ENCODE measurements around the gene GRIN3A. TPM values are rescaled to one million over a fixed set of nuclear protein-coding genes. Genes with fewer than 3 reads are reported as not detected.
A peak's percentile ranks its signal among the peaks of the same experiment; 100 is the strongest.

GRIN3A gene
- total RNA-seq, 1 experiment from 2014 or later, result 0.02 TPM

GRCh38 chr9:101706997-101707396, 31.4 kb downstream of the GRIN3A start (continued):
- TF ChIP-seq PREB (CRISPR knock-in tag; IDR thresholded peaks at IDR 0.05; ENCODE audit: borderline replicate concordance) (no peak), FOXK1 (CRISPR knock-in tag; IDR thresholded peaks at IDR 0.05) (no peak), ZNF219 (CRISPR knock-in tag; IDR thresholded peaks at IDR 0.05; ENCODE audit: borderline replicate concordance) (no peak), ARID4B (CRISPR knock-in tag; IDR thresholded peaks at IDR 0.05; ENCODE audit: borderline replicate concordance) (no peak), ZNF317 (CRISPR knock-in tag; IDR thresholded peaks at IDR 0.05; ENCODE audit: borderline replicate concordance, low read depth) (no peak), MYBL2 (CRISPR knock-in tag; IDR thresholded peaks at IDR 0.05) (no peak), FOXP1 (CRISPR knock-in tag; IDR thresholded peaks at IDR 0.05; ENCODE audit: borderline replicate concordance) (no peak), ZNF263 (CRISPR knock-in tag; IDR thresholded peaks at IDR 0.05; ENCODE audit: low read depth) (no peak)

DNA sequence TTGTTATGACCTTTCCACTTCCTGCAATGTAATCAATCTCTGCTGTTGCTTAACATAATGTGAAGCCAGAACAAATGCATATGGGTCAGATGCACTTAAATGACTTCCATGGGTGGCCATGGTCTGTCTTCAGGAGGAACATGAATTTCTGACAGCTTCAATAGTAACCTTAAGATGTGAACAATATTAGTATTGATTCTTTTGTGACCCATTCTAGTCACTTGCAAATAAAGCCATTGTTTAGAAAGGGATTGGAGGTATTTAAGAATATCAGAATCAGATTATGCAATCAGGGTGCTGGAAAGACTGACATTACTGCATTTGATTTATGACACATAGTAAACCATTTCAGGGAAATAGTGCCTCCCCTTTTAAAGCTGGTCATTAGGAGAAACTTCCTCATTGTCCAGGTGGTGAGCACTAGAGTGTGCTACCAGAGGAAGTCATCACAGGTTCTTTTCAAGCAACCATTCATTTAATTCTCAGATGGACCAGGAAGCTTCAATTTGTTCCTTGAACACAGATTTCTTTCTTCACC, 32.1 kb downstream of the GRIN3A start:
- CTCF ChIA-PET, result interaction anchor here (1.0 to 2.5 kb wide), 4 partner anchors 22 to 257 kb away, joined by 3 to 10 read pairs (median 6); no protein-coding TSS in a partner anchor
- no peaks in the 10 kb centered on the region for H3K9me3 Mint-ChIP-seq
- no peak overlapping the region for H3K27ac Mint-ChIP-seq
- TF ChIP-seq CBFB (CRISPR knock-in tag; IDR thresholded peaks at IDR 0.05; ENCODE audit: low read depth) (no peak), ELF4 (CRISPR knock-in tag; IDR thresholded peaks at IDR 0.05; ENCODE audit: low read depth) (no peak), FOXJ3 (CRISPR knock-in tag; IDR thresholded peaks at IDR 0.05; ENCODE audit: borderline replicate concordance) (no peak), TEAD1 (CRISPR knock-in tag; IDR thresholded peaks at IDR 0.05) (no peak), ZBTB21 (CRISPR knock-in tag; IDR thresholded peaks at IDR 0.05; ENCODE audit: borderline replicate concordance) (no peak)
- TF ChIP-seq, protein P1, sequence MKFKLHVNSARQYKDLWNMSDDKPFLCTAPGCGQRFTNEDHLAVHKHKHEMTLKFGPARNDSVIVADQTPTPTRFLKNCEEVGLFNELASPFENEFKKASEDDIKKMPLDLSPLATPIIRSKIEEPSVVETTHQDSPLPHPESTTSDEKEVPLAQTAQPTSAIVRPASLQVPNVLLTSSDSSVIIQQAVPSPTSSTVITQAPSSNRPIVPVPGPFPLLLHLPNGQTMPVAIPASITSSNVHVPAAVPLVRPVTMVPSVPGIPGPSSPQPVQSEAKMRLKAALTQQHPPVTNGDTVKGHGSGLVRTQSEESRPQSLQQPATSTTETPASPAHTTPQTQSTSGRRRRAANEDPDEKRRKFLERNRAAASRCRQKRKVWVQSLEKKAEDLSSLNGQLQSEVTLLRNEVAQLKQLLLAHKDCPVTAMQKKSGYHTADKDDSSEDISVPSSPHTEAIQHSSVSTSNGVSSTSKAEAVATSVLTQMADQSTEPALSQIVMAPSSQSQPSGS (CRISPR knock-in tag; IDR thresholded peaks at IDR 0.05; ENCODE audit: borderline replicate concordance, low read depth), result no peak
- ATAC-seq, result no peak
- 0 out of 2 replicates have a peak overlapping the region, but pooled peaks have one; percentile 24 for H3K4me3 Mint-ChIP-seq
- no peak for DNase-seq (ENCODE audit: low spot score)
- peaks cover 4% of the 10 kb centered on the region; the same call in 1 of the 2 replicates for H3K27me3 Mint-ChIP-seq (ENCODE audit: low read depth)
- H3K4me1 Mint-ChIP-seq, result peaks cover 21% of the 10 kb centered on the region
- no peaks in the 10 kb centered on the region for H3K36me3 Mint-ChIP-seq
- POLR2A ChIA-PET, result no interaction called here

- Mint-ChIP-seq H3K4me3 (peak overlapping the region; percentile 76), H3K27ac (no peak overlapping the region), H3K4me1 (peaks cover 21% of the 10 kb centered on the region), H3K9me3 (no peaks in the 10 kb centered on the region), H3K36me3 (no peaks in the 10 kb centered on the region), H3K27me3 (ENCODE audit: low read depth) (peaks cover 4% of the 10 kb centered on the region; the same call in 1 of the 2 replicates)
- DNase-seq (ENCODE audit: low spot score) (peak; percentile 65), ATAC-seq (peak; percentile 99)
- ChIA-PET POLR2A (no interaction called here), CTCF (interaction anchor here (1.0 to 2.8 kb wide), 3 partner anchors 23 to 103 kb away, joined by 3 to 8 read pairs (median 7); no protein-coding TSS in a partner anchor)
- TF ChIP-seq GRHL2 (CRISPR knock-in tag; IDR thresholded peaks at IDR 0.05; ENCODE audit: insufficient replicate concordance, severe bottlenecking), result no peak
- no peak for TF ChIP-seq FOXJ3 (CRISPR knock-in tag; IDR thresholded peaks at IDR 0.05; ENCODE audit: borderline replicate concordance)
- no peak for TF ChIP-seq ZNF317 (CRISPR knock-in tag; IDR thresholded peaks at IDR 0.05; ENCODE audit: borderline replicate concordance, low read depth)
- TF ChIP-seq OVOL2 (CRISPR knock-in tag; IDR thresholded peaks at IDR 0.05; ENCODE audit: borderline replicate concordance), result no peak
- no peak for TF ChIP-seq MXD4 (CRISPR knock-in tag; IDR thresholded peaks at IDR 0.05; ENCODE audit: borderline replicate concordance)
- TF ChIP-seq, protein P2, sequence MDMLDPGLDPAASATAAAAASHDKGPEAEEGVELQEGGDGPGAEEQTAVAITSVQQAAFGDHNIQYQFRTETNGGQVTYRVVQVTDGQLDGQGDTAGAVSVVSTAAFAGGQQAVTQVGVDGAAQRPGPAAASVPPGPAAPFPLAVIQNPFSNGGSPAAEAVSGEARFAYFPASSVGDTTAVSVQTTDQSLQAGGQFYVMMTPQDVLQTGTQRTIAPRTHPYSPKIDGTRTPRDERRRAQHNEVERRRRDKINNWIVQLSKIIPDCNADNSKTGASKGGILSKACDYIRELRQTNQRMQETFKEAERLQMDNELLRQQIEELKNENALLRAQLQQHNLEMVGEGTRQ (CRISPR knock-in tag; IDR thresholded peaks at IDR 0.05), result no peak
- TF ChIP-seq, protein P1 (CRISPR knock-in tag; IDR thresholded peaks at IDR 0.05; ENCODE audit: borderline replicate concordance, low read depth), result no peak
- no peak for TF ChIP-seq E2F1 (CRISPR knock-in tag; IDR thresholded peaks at IDR 0.05)
Observed at GRCh38 chr9:101705135-101705661, 33.2 kb downstream of the GRIN3A start.
